OCI-LY1 (cell line): Measurements from ENCODE around the gene PLEKHF1.

Experiments
- EZH2 ChIP-seq: fragments of 200-600 bp; sonication (generic), shearing (Covaris generic); IDR thresholded peaks from 2 replicates; pipeline ENCODE4 v1.8.0; 2017; ENCODE audit warnings: borderline replicate concordance, mixed run types, mild to moderate bottlenecking, antibody characterized with exemption, low read length, moderate library complexity, mixed read lengths
- TF ChIP-seq, protein P1 (sequence below): fragments of 200-600 bp; sonication (generic), shearing (Covaris generic); IDR thresholded peaks from 2 replicates; pipeline ENCODE4 v1.5.1; 2017; ENCODE audit warnings: mild to moderate bottlenecking, antibody characterized with exemption, low read length, moderate library complexity, mixed read lengths

- TF ChIP-seq, protein P1, sequence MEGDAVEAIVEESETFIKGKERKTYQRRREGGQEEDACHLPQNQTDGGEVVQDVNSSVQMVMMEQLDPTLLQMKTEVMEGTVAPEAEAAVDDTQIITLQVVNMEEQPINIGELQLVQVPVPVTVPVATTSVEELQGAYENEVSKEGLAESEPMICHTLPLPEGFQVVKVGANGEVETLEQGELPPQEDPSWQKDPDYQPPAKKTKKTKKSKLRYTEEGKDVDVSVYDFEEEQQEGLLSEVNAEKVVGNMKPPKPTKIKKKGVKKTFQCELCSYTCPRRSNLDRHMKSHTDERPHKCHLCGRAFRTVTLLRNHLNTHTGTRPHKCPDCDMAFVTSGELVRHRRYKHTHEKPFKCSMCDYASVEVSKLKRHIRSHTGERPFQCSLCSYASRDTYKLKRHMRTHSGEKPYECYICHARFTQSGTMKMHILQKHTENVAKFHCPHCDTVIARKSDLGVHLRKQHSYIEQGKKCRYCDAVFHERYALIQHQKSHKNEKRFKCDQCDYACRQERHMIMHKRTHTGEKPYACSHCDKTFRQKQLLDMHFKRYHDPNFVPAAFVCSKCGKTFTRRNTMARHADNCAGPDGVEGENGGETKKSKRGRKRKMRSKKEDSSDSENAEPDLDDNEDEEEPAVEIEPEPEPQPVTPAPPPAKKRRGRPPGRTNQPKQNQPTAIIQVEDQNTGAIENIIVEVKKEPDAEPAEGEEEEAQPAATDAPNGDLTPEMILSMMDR = no peak
- no peak for TF ChIP-seq EZH2
Observed at GRCh38 chr19:29629836-29630534, 35.3 kb upstream of the PLEKHF1 start.
